SU-DHL-6 (cell line): ENCODE measurements around the gene APOE.

Source experiments
- EZH2phosphoT487 ChIP-seq: fragments of 200-600 bp; sonication (generic), shearing (Covaris generic); conservative IDR thresholded peaks from 2 replicates; pipeline ENCODE4 v1.6.1; 2018; ENCODE audit warnings: mild to moderate bottlenecking, antibody characterized with exemption, low read length, moderate library complexity, mixed read lengths
- TF ChIP-seq, protein P1 (sequence below): fragments of 200-600 bp; sonication (generic); IDR thresholded peaks from one replicate; pipeline ENCODE4 v1.5.1; 2017; ENCODE audit warnings: antibody characterized with exemption, mild to moderate bottlenecking, low read length, moderate library complexity; ENCODE audit not compliant: insufficient read depth, poor library complexity, severe bottlenecking

DNA sequence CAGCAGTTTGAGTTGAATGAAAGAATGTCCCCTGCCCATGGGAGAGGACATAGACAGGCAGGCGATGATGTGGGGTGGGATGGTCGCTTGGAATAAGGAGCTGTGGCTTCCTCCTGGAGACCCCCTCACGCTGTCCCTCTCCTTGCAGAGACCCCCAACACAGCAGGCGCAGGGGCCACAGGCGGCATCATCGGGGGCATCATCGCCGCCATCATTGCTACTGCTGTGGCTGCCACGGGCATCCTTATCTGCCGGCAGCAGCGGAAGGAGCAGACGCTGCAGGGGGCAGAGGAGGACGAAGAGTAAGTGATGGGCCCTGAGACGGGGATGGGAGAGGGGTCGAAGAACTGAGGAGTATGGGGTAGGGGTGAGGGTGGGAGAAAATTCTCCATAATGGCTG is 23.5 kb upstream of the APOE start:
- TF ChIP-seq, protein P1, sequence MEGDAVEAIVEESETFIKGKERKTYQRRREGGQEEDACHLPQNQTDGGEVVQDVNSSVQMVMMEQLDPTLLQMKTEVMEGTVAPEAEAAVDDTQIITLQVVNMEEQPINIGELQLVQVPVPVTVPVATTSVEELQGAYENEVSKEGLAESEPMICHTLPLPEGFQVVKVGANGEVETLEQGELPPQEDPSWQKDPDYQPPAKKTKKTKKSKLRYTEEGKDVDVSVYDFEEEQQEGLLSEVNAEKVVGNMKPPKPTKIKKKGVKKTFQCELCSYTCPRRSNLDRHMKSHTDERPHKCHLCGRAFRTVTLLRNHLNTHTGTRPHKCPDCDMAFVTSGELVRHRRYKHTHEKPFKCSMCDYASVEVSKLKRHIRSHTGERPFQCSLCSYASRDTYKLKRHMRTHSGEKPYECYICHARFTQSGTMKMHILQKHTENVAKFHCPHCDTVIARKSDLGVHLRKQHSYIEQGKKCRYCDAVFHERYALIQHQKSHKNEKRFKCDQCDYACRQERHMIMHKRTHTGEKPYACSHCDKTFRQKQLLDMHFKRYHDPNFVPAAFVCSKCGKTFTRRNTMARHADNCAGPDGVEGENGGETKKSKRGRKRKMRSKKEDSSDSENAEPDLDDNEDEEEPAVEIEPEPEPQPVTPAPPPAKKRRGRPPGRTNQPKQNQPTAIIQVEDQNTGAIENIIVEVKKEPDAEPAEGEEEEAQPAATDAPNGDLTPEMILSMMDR: no peak
- no peak for TF ChIP-seq EZH2phosphoT487
